Heart left ventricle (tissue), 13 donors: ENCODE measurements around the gene SHISA4.

Source experiments
- POLR2A ChIP-seq, 2 donors: fragments of 450-650 bp; IDR thresholded peaks; one replicate each; pipeline ENCODE4 v1.6.1; 2017; ENCODE audit warnings: antibody characterized with exemption in 2 of 2, mild to moderate bottlenecking in 2 of 2, moderate library complexity in 2 of 2
- TF ChIP-seq, protein P1 (sequence below), 12 donors: fragments of 200-600 bp; sonication (generic) in 4 of 12; IDR thresholded peaks; one replicate each; pipeline versions ENCODE4 v1.5.0 to v1.8.0; 2018 to 2022; ENCODE audit warnings: antibody characterized with exemption in 12 of 12, mild to moderate bottlenecking in 5 of 12
- donor health status: ischemic (EF 13 %, LVEDD 7.1; RV severe dilation, severe dysfunction).
- donor health status: DM: no; HTN: yes; CAD: no.
- donor health status: DM: no; HTN: no; CAD: no.
- donor health status: ischemic (EF 25% LVEDD 6.9; RV normal size, moderate dysfunction).
- donor health status: ischemic (EF 25% LVEDD 5.7; RV mildly dilated, moderate dysfunction).
- donor health status: ischemic (EF 35%, LVEDD 5.7; RV mildly dilated, moderate dysfunction).
- donor health status: nonischemic (EF 11% LVEDD 7.7; RV severe dilation, severe dysfunction).
- donor health status: DM: yes; HTN: yes; CAD: no.
- donor health status: PGD.
- donor health status: ischemic (EF 29% LVEDD 5.4; RV normal size, mild dysfunction).
- donor health status: nonischemic (EF 23%, LVEDD 6.1; RV moderate dilation, normal function).

- TF ChIP-seq, protein P1, sequence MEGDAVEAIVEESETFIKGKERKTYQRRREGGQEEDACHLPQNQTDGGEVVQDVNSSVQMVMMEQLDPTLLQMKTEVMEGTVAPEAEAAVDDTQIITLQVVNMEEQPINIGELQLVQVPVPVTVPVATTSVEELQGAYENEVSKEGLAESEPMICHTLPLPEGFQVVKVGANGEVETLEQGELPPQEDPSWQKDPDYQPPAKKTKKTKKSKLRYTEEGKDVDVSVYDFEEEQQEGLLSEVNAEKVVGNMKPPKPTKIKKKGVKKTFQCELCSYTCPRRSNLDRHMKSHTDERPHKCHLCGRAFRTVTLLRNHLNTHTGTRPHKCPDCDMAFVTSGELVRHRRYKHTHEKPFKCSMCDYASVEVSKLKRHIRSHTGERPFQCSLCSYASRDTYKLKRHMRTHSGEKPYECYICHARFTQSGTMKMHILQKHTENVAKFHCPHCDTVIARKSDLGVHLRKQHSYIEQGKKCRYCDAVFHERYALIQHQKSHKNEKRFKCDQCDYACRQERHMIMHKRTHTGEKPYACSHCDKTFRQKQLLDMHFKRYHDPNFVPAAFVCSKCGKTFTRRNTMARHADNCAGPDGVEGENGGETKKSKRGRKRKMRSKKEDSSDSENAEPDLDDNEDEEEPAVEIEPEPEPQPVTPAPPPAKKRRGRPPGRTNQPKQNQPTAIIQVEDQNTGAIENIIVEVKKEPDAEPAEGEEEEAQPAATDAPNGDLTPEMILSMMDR (IDR thresholded peaks at IDR 0.05) = no peak
- TF ChIP-seq POLR2A (IDR thresholded peaks at IDR 0.05) = no peak
Observed at GRCh38 chr1:201898992-201899391, 10.3 kb downstream of the SHISA4 start.
